ENCODE measurements around the gene GCNT2. TPM values are rescaled to one million over a fixed set of nuclear protein-coding genes. Genes with fewer than 3 reads are reported as not detected.

GCNT2 gene
- total RNA-seq, 6 donors from 2014 or later, result 18.7 to 97.4 (median 44.5) TPM

DNA sequence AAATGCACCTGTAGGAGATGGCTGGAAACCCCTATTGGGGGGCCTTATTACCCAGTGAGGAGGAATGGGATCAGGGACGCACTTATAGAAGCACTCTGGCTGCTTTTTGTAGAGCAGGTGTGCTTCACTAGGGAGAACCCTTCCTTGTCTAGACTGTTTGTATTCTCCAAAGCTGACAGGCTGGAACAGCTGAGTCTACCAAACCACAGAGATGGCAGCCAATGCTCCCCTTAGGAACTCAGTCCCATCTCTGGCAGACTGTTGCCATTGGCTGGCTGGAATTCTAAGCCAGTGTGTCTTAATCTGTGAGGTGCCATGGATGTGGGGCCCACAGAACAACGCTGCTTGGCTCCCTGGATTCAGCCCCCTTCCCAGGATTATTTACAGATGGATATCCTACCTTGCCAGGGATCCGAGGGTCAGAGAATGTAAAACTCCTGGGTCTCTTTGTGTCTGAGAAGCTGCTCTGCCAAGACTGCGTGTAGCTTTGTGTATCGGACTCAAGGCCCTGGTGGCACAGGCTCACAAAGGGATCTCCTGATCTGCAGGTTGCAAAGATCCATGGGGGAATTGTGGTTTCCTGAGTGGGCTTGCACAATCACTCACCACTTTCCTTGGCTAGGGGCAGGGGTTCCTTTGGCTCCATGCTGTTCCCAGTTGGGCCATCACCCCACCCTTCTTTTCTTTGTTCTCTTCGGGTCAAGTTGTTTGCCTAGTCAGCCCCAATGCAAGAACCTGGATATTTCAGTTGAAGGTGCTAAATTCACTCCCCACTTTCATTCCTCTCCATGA is 147.2 kb downstream of the GCNT2 start:
- H3K4me3 ChIP-seq, result no peak overlapping the region
- H3K36me3 ChIP-seq, result no peaks in the 10 kb centered on the region
- no peaks in the 10 kb centered on the region for H3K27me3 ChIP-seq
- no peaks in the 10 kb centered on the region for H3K4me1 ChIP-seq
- 83% methylated on average over 5 to 6 of the region's 6 CpGs for WGBS, 2 donors
- no peak for DNase-seq
- no peaks in the 10 kb centered on the region for H3K9me3 ChIP-seq
- ATAC-seq (ENCODE audit: low FRiP score in 2 of 2), result no peak
- TF ChIP-seq POLR2A (IDR thresholded peaks at IDR 0.05), result no peak
- no peak for TF ChIP-seq CTCF (IDR thresholded peaks at IDR 0.05)
- TF ChIP-seq POLR2AphosphoS5 (IDR thresholded peaks at IDR 0.05), result no peak
- no peak for TF ChIP-seq EP300 (IDR thresholded peaks at IDR 0.05)
- no peak overlapping the region for H3K27ac ChIP-seq

DNA sequence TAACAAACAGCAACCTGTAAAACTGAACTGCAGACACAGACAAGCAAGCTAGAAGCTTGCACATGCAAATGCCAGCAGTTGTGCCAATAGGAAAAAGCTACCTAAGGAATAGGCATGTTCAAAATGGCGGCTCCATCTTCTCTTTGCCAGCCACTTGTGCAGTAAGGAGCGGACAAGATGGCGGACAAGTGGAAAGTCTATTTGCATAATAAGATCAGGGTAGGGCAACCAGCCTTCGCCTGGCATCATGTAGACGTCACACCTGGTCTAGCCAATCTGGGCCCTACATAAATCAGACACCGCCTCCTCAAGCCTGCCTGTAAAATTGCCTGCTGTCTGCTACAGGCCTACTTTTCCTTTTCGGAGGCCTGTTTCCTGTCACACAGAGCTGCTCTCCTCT is 155.3 kb downstream of the GCNT2 start:
- Histone ChIP-seq H3K36me3 (no peaks in the 10 kb centered on the region), H3K4me1 (no peaks in the 10 kb centered on the region), H3K4me3 (no peak overlapping the region), H3K27me3 (no peaks in the 10 kb centered on the region), H3K27ac (no peak overlapping the region), H3K9me3 (no peaks in the 10 kb centered on the region)
- no peak for ATAC-seq (ENCODE audit: low FRiP score in 2 of 2)
- TF ChIP-seq CTCF (IDR thresholded peaks at IDR 0.05), result no peak
- no peak for TF ChIP-seq EP300 (IDR thresholded peaks at IDR 0.05)
- no peak for TF ChIP-seq POLR2A (IDR thresholded peaks at IDR 0.05)
- TF ChIP-seq POLR2AphosphoS5 (IDR thresholded peaks at IDR 0.05), result no peak
- DNase-seq, result no peak
- WGBS, 2 donors, result 97% methylated on average over 7 of the region's 7 CpGs

- no peak overlapping the region for H3K27ac ChIP-seq
- no peaks in the 10 kb centered on the region for H3K36me3 ChIP-seq
- TF ChIP-seq EP300 (IDR thresholded peaks at IDR 0.05), result no peak
- no peak for TF ChIP-seq POLR2A (IDR thresholded peaks at IDR 0.05)
- no peak for TF ChIP-seq CTCF (IDR thresholded peaks at IDR 0.05)
- TF ChIP-seq POLR2AphosphoS5 (IDR thresholded peaks at IDR 0.05), result no peak
- WGBS, 2 donors, result 87% methylated on average over 4 of the region's 4 CpGs
- H3K9me3 ChIP-seq, result no peaks in the 10 kb centered on the region
- H3K27me3 ChIP-seq, result no peaks in the 10 kb centered on the region
- DNase-seq (no peak), ATAC-seq (ENCODE audit: low FRiP score in 2 of 2) (no peak)
- no peak overlapping the region for H3K4me3 ChIP-seq
- H3K4me1 ChIP-seq, result no peaks in the 10 kb centered on the region
Measured at GRCh38 chr6:10678456-10678855, 157.3 kb downstream of the GCNT2 start.

Small RNAs within 50 kb of the gene (small RNA-seq; reads per million reads assigned to genes)
- gene RF00019, result 0 reads per million in 4 donors

Other genes with a start within 250 kb of the GCNT2 start
- gene TFAP2A, start 106.3 kb upstream of the GCNT2 start, total RNA-seq, result 1 to 10 TPM in 4 of 6 donors, under 1 TPM in 1, not detected in 1; 0.69 to 7.8 (median 1.1) TPM
- gene C6orf52, start 173.3 kb downstream of the GCNT2 start, total RNA-seq, result 1 to 10 TPM in 2 of 6 donors, not detected in 4; 1.6 to 3.2 TPM
- gene PAK1IP1, start 173.6 kb downstream of the GCNT2 start, total RNA-seq, result 10 to 100 TPM in 3 of 6 donors, 1 to 10 TPM in 3; 6.0 to 15.8 (median 10.8) TPM
- 100 to 1,000 TPM in 2 of 6 donors, 10 to 100 TPM in 4; 23.0 to 116 (median 95.1) TPM for gene TMEM14C, start 201.7 kb downstream of the GCNT2 start, total RNA-seq
- gene TMEM14B, start 226.5 kb downstream of the GCNT2 start, total RNA-seq, result 10 to 100 TPM; 25.1 to 73.9 (median 56.7) TPM

Data from upper lobe of left lung (tissue), 6 donors.